ENCODE results near the gene OR3A3. TPM values are rescaled to one million over a fixed set of nuclear protein-coding genes. Genes with fewer than 3 reads are reported as not detected.

Gene OR3A3
- total RNA-seq, 1 experiment from 2014 or later: not detected

DNA sequence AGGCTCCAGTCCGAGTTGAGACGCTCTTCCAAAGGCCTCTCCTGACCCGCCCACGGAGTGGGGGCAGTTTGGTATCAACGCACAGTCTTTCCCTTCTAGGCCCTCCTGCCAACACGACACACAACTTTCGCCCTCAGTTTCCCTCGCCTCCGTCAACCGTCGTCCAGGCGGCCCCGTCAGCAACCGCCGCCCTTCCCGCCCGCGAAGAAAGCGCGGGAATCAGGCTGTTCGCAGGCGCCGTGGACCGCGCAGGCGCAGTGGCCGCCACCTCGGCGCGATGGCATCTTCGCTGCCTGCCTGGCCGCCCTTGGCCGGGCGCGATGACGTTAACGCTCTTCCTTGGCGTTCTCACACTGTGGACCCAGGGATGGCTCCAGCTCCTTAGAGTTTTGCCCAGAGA, 60.4 kb downstream of the OR3A3 start, which contains the start of gene SPATA22:
TSS of gene SPATA22 (minus strand) at position 221 of the 400 bp plus-strand sequence. CDS start 2,494 bp downstream, outside the sequence.
- no peak for DNase-seq (ENCODE audit: low spot score)

DNA sequence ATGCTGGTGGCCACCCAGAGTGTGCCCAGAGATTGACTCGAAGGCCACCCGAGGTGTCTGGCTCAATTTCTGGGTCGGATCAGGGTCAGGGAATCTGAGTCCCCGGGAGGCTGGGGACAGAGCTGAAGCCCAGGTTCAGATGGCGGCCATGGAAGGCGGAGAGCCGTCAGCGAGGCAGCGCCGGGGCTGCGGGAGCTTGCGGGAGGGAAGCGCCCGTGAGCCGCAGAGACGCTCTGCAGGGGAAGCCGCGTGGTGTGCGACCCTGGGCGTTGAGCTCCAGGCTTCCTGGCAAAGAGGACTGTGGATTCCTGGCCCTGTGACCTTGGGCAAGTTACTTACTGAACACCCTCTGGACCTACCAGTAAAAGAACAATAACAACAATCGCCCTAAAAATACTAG, 61.0 kb downstream of the OR3A3 start:
- no peak for DNase-seq (ENCODE audit: low spot score)

Small RNAs within 50 kb of the gene (small RNA-seq; reads per million reads assigned to genes)
- gene OR1AC1P: not detected

Other genes with a start within 250 kb of the OR3A3 start
- not detected in 2 replicates for gene OR1A2, start 213.9 kb upstream of the OR3A3 start, total RNA-seq (2014; rRNA removed; shearing (Covaris generic))
- not detected in 2 replicates for gene OR1A1, start 203.7 kb upstream of the OR3A3 start, total RNA-seq (2014; rRNA removed; shearing (Covaris generic))
- not detected in 2 replicates for gene OR3A1, start 113.0 kb upstream of the OR3A3 start, total RNA-seq (2014; rRNA removed; shearing (Covaris generic))
- gene OR3A2, start 25.1 kb upstream of the OR3A3 start, total RNA-seq (2014; rRNA removed; shearing (Covaris generic)): not detected in 2 replicates
- gene OR1E1, start 13.0 kb upstream of the OR3A3 start, total RNA-seq (2014; rRNA removed; shearing (Covaris generic)): not detected in 2 replicates
- not detected in 2 replicates for gene OR1E2, start 22.5 kb downstream of the OR3A3 start, total RNA-seq (2014; rRNA removed; shearing (Covaris generic))
- not detected in 2 replicates for gene SPATA22, start 60.4 kb downstream of the OR3A3 start, total RNA-seq (2014; rRNA removed; shearing (Covaris generic))
- gene ASPA, start 64.6 kb downstream of the OR3A3 start, total RNA-seq (2014; rRNA removed; shearing (Covaris generic)): not detected in 2 replicates
- 0.94 and 2.1 TPM in 2 replicates for gene TRPV3, start 146.4 kb downstream of the OR3A3 start, total RNA-seq (2014; rRNA removed; shearing (Covaris generic))
- 1.5 TPM in 2 replicates for gene TRPV1, start 198.0 kb downstream of the OR3A3 start, total RNA-seq (2014; rRNA removed; shearing (Covaris generic))
- gene SHPK, start 224.9 kb downstream of the OR3A3 start, total RNA-seq (2014; rRNA removed; shearing (Covaris generic)): 16.1 and 21.2 TPM in 2 replicates
- gene CTNS, start 225.4 kb downstream of the OR3A3 start, total RNA-seq (2014; rRNA removed; shearing (Covaris generic)): 10.3 and 18.4 TPM in 2 replicates